ENCODE results near the gene AMY1B. TPM values are rescaled to one million over a fixed set of nuclear protein-coding genes. Genes with fewer than 3 reads are reported as not detected.
"Not testable (repeated sequence)": the region's sequence is repeated elsewhere in the genome, so short reads cannot be mapped to it uniquely, and the experiment has no call there.

The AMY1B gene
- total RNA-seq, 4 donors from 2014 or later: 1.1 to 4.6 TPM; not detected in 2

- H3K27me3 ChIP-seq; H3K4me1 ChIP-seq; intact Hi-C loops (cut with DNase I; ENCODE audit: low total_unique reads); DNase-seq; H3K27ac ChIP-seq; H3K4me3 ChIP-seq; H3K9me3 ChIP-seq; H3K36me3 ChIP-seq: not testable (repeated sequence)
Observed at GRCh38 chr1:103654133-103654532, 41.9 kb downstream of the AMY1B start.

GRCh38 chr1:103650889-103651288 lies 45.1 kb downstream of the AMY1B start:
- DNase-seq; H3K4me1 ChIP-seq; H3K9me3 ChIP-seq; H3K27me3 ChIP-seq; H3K4me3 ChIP-seq; H3K36me3 ChIP-seq; intact Hi-C loops (cut with DNase I; ENCODE audit: low total_unique reads); H3K27ac ChIP-seq: not testable (repeated sequence)

DNA sequence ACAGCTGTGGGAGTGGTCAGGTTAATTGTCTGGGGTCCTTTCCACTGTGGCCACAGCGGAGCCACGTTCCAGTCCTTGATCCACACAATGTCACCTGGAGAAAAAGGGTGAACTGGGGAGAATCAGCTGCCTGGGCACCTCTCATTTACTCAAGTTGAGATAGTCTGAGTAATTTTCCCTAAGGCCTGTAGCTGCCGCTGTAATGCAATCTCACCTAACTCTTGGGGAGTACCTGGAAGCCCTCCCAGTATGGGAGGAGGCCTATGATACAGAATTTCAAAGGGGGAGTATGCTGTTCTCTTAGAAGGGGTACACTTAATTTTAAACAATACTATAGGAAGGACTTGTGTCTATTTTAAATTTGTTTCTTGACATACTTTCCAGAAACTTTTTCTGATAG lies 45.7 kb downstream of the AMY1B start:
- H3K9me3 ChIP-seq; intact Hi-C loops (cut with DNase I; ENCODE audit: low total_unique reads); H3K27me3 ChIP-seq; H3K27ac ChIP-seq; H3K4me1 ChIP-seq; DNase-seq; H3K4me3 ChIP-seq; H3K36me3 ChIP-seq: not testable (repeated sequence)

- H3K4me1 ChIP-seq; H3K4me3 ChIP-seq; H3K36me3 ChIP-seq; H3K27me3 ChIP-seq; DNase-seq; H3K9me3 ChIP-seq; H3K27ac ChIP-seq; intact Hi-C loops (cut with DNase I; ENCODE audit: low total_unique reads): not testable (repeated sequence)
Observed at GRCh38 chr1:103643908-103644307, 52.1 kb downstream of the AMY1B start.

DNA sequence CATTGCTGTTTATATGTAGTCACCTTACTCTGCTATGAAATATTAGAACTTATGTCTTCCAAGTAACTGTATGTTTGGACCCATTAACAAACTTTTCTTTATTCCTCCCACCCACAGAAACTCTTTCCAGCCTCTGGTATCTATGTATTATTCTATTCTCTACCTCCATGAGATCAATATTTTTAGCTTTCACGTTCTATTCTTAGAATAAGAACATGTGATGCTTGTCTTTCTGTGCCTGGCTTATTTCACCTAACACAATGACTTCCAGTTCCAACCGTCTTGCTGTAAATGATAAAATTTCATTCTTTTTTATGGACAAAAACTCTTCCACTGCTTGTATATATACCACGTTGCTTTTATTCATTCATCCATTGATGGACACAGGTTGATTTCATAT lies 54.8 kb downstream of the AMY1B start:
- DNase-seq; H3K4me1 ChIP-seq; H3K36me3 ChIP-seq; H3K27me3 ChIP-seq; intact Hi-C loops (cut with DNase I; ENCODE audit: low total_unique reads); H3K27ac ChIP-seq; H3K4me3 ChIP-seq; H3K9me3 ChIP-seq: not testable (repeated sequence)

Small RNA genes lying within 50 kb of the gene (small RNA-seq; reads per million reads assigned to genes)
- gene AC105272.1: not detected

Other genes starting within 250 kb of the AMY1B start
- gene RNPC3, start 170.5 kb downstream of the AMY1B start, total RNA-seq: 10 to 100 TPM; 17.6 to 49.1 (median 23.0) TPM
- 10 to 100 TPM; 28.2 to 76.7 (median 41.1) TPM for gene AMY2B, start 124.6 kb downstream of the AMY1B start, total RNA-seq
- under 1 TPM in 1 of 4 donors, not detected in 3; 0.27 TPM for gene AMY2A, start 78.8 kb downstream of the AMY1B start, total RNA-seq
- 1 to 10 TPM in 1 of 4 donors, under 1 TPM in 1, not detected in 2; 0.76 to 1.1 TPM for gene AMY1A, start 40.5 kb downstream of the AMY1B start, total RNA-seq
- 1 to 10 TPM in 1 of 4 donors, not detected in 3; 4.0 TPM for gene AMY1C, start 53.7 kb upstream of the AMY1B start, total RNA-seq